GM21786 (cell line): ENCODE results near the gene OVCH1.
"Not testable (repeated sequence)": the region's sequence is repeated elsewhere in the genome, so short reads cannot be mapped to it uniquely, and the experiment has no call there.

Source experiments
- ATAC-seq: cut with Tn5 transposase; IDR thresholded peaks from one replicate; pipeline ENCODE4 v1.9.1; 2021; ENCODE audit not compliant: unreplicated experiment

Gene OVCH1

DNA sequence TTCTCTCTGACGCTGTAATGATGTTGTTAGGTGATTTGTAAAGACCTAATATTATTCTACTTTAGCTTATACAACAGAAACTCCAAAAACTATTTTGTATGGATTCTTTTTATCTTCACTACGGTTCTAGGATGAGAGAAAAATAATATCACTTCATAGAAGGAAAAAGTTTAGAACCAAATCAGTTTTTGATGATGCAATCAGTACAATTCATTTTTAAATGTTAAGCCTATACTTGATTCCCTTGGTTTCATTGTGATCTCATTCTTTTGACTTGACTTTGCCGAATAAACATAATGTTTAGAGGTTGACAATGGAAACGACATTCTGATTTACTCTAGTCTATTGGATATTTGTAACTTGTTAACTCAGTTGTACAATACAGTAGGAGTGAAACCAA is 91.9 kb downstream of the OVCH1 start:
- no peak for ATAC-seq

DNA sequence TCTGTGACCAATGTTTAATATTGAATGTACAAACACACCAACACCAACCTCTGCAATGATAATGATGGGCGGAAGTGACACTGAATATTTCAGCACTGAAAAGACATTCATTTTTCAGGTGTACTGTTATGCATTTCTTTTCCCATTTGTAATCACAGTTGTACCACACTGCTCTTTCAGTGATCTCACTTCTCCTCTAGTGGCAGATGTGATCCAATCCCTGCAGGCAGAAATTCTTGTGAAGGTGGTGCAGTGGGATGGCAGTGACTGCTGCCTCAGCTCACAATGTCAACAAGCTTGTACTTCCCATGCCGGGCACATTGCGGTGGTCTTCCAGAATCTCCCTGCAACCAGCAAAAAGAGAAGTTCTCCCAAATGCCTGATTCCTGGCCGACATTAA is 93.5 kb downstream of the OVCH1 start:
- no peak for ATAC-seq

DNA sequence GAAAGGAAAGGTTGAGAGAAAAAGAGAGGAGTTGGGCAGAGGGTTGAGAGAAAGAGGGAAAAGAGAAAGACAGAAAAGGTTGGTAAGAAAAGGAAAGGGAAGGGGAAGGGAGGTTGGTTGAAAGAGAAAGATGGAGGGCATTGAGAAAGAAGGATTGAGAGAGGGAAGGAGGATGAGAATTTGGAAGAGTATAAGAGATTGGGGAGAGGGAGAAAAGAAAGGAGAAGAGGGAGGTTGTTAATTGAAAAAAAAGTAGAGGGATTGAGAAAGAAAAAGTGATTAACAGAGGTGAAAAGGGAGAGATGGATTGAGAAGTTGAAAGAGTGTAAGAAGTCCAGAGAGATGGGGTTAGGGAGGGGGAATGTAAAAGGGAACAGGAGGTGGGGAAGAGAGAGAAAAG is 95.0 kb downstream of the OVCH1 start:
- no peak for ATAC-seq

DNA sequence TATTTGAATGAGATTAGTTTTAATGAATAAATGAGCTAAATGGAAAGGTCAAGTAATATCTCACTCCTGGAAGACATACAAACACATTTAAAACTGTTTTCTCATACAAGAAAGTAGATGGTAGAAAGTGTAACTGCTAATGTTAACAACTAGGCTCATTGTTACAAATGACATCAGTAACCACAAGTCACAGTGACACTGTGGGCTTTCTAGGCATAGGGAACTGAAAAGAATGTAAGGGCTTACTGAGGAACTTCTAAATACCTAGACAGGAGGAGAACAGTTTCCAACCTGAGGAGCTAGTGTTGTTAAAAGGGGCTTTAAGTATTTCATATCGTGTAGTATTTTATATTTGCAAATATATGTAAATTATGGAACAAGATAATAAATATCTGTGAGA is 99.0 kb downstream of the OVCH1 start:
- peak; percentile 94 for ATAC-seq

DNA sequence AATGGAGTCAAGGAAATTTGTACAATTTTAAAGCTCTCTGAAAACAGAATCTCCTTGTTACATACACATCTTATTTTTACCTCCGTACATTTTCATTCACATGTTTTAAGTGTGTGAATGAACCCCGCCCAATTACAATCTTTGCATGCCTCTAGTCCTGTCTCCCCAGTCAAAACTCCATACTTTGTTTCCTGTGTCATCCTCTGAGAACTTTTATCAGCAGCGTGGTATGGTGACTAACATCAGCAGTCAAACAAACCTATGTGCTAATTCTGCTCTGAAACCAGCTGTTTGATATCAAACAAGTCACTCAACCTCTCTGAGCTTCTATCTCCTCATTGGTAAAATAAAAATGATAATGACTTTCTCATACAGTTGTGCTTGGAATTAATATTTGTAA is 100.7 kb downstream of the OVCH1 start:
- ATAC-seq, result no peak

DNA sequence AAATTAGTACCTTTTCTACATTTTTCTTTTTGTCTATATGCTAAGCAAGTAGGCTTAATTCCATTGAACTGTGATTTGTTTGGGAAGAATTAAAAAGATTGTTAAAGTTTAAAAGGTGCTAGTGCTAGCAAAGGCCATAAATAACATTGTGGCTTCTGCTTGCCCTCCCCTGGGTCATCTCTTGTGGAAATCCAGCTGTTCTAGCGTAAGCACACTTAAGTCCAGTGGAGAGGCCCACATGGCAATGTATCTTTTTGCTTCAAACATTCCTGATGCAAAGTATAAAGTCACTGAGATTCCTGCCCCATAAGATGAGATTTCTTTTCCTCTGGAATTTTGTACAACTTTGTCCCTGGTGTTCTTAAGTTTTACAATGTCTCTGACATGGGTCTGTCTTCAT is 102.1 kb downstream of the OVCH1 start:
- ATAC-seq, result no peak

DNA sequence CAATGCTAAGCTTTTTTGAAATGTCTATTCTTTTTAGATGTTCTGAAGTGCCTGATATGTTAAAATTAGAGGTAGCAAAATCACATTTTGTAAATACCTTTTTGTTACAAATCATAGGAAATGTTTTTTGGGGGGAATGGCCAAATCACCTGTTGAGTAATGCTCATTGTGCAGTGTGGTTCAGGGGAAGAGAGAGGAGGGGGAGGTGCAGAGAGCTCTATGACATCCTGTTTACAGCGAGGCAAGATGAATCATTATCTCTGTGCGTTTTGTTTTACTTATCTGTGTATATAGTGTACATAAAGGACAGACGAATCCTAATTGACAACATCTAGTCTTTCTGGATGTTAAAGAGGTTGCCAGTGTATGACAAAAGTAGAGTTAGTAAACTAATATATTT is 107.1 kb downstream of the OVCH1 start:
- ATAC-seq, result not testable (repeated sequence)

DNA sequence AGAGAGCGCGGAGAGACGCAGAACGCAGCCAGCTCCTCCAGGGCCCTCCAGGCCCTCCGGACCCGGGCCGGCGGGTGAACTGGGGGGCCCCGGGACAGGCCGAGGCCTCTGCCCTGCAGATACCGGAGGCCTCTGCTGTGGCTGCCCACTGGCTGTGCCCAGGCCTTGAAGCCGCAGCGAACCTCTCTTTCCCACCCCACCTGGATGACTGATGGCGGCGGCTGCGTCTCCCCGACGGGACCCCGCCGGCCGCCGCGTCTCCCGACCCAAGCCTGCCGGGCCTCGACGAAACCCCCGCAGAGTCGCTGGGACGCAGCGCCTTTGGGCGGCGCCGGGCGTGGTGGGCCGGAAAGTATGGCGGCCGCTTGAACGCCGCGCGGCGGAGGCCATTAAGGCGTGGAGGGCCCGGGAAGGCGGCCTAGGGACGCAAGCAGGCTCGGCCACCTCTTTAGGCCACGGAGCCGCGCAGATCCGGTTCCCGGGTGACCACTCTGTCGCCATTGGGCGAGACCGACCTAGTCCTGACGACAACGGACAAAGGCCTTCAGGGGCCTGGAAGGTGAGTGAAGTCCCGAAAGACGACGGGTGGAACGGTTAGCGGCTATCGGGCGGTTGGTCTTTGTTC is 108.1 kb downstream of the OVCH1 start:
- ATAC-seq, result no peak

DNA sequence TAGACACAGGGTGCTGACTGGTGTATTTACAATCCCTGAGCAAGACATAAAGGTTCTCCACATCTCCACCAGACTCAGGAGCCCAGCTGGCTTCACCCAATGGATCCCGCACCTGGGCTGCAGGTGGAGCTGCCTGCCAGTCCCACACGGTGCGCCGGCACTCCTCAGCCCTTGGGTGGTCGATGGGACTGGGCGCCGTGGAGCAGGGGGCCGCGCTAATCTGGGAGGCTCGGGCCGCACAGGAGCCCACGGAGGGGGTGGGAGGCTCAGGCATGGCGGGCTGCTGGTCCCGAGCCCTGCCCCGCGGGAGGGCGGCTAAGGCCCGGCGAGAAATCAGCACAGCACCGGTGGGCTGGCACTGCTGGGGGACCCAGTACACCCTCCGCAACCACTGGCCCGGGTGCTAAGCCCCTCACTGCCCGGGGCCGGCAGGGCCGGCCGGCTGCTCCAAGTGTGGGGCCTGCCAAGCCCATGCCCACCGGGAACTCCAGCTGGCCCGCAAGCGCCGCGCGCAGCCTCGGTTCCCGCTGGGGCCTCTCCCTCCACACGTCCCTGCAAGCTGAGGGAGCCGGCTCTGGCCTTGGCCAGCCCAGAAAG is 111.3 kb downstream of the OVCH1 start:
- not testable (repeated sequence) for ATAC-seq

DNA sequence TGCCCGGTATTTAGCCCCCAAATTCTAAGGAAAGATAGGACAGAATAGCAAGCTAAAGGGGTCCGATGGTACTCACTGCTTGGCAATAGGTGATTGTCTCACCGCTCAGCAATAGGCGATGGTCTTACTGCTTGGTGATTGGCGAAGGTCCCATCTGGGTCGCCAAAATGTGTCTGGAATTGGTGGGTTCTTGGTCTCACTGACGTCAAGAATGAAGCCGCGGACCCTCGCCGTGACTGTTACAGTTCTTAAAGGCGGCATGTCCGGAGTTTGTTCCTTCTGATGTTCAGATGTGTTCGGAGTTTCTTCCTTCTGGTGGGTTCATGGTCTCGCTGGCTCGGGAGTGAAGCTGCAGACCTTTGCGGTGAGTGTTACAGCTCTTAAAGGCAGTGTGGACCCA is 112.3 kb downstream of the OVCH1 start:
- not testable (repeated sequence) for ATAC-seq

DNA sequence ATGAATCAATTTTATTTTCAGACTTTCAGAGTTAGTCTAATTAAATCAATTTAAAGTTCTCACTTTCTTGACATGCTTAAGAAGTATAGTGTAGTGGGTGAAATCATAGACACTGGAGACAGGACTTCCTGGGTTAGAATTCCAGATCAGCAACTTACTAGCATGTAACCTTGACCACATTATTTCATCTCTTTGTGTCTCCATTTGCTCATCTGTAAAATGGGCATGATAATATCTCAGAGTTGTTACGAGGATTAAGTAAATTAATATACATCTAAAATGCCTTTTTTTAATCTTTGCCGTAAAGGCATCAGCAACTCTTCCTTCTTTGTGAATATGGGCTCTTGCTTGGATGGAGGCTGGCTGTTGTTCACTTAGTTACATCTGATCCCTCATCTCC is 115.2 kb downstream of the OVCH1 start:
- ATAC-seq, result no peak

DNA sequence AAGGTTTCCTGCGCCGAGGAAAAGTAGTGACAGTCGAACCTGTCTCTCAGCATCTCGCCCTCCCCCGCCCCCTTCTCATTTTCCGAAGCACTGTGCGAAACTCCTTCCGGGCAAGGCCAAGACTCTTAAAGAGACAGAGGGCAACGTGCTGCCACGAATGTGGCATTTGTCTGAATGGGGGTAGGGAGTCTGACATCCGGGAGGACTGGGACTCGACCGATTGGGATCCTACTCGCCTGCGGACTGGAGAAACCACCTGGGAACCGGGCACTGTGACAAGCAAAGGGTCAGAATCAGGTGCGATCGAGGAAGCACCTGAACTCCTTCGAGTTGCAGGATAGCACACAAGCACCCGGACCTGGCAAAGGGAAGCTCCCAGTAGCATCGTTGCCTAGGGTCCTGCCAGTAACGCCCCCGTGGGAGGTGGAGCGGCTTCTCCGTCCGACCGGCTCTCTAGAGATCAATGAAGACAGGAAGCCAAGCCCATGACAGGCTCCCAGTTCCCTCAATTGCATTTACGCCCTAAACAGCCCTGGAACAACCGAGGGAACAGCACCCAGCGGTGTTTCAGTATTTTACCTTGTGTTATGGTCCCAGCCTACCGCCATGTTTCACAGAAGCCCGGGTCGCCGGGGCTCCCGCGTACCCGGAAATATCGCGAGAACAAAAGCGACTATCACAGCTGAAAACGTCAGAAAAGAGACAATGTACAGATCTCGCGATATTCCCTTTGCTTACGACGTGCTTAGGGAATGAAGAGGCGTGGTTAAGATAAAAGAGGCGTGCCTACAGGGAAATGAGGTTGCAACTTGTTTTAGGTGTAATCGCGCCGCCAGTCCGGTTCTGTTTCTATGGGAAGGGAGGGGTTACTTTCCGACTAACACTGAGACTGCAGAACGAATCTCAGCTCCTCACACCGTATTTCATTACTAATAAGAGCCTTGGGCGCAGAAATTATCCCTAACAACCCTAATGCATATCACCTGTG is 116.7 kb downstream of the OVCH1 start, which contains the start of gene ERGIC2:
TSS of gene ERGIC2 (minus strand) at position 637 of the 988 bp plus-strand sequence. CDS start 9,539 bp downstream, outside the sequence.
- peak; percentile 97 for ATAC-seq
